Pancreas (tissue), 10 donors: ENCODE data around the gene MYO1E. TPM values are rescaled to one million over a fixed set of nuclear protein-coding genes. Genes with fewer than 3 reads are reported as not detected.
A peak's percentile ranks its signal among the peaks of the same experiment; 100 is the strongest.

ENCODE experiments used
- ATAC-seq, 4 donors: fragments of 200-7000 bp; cut with Tn5 transposase; one replicate each; pipeline versions ENCODE4 v1.8.0 to v1.9.1; 2020; ENCODE audit warnings: mild to moderate bottlenecking in 4 of 4, moderate library complexity in 4 of 4
- DNase-seq, 6 donors: peaks; one replicate each; pipeline ENCODE4 v3.0.0-alpha.2; 2020
- FAIRE-seq: peaks from 2 replicates; lab custom pipeline; 2012; peaks lifted over from hg19 to GRCh38; lab: Jason Lieb, UNC
- H3K27ac ChIP-seq, 4 donors: fragments of 200-600 bp; sonication (generic); 1 replicate in 3 of 4; 2 replicates in 1 of 4; pipeline versions ENCODE4 v1.5.0 to v1.8.0; 2020
- H3K27me3 ChIP-seq, 4 donors: fragments of 200-600 bp; one replicate each; pipeline ENCODE4 v1.8.0; 2021
- H3K36me3 ChIP-seq, 3 donors: fragments of 200-600 bp; sonication (generic) in 1 of 3; one replicate each; pipeline versions ENCODE4 v1.5.0 to v1.8.0; 2020 to 2021
- H3K4me1 ChIP-seq, 3 donors: fragments of 200-600 bp; one replicate each; pipeline ENCODE4 v1.8.0; 2021
- H3K4me3 ChIP-seq, 4 donors: fragments of 200-600 bp; sonication (generic) in 2 of 4; one replicate each; pipeline versions ENCODE4 v1.5.0 to v1.8.0; 2020 to 2021
- H3K9me3 ChIP-seq, 4 donors: fragments of 200-600 bp; one replicate each; pipeline ENCODE4 v1.8.0; 2021
- CTCF ChIP-seq, 4 donors: fragments of 200-600 bp; sonication (generic) in 3 of 4; IDR thresholded peaks; one replicate each; pipeline versions ENCODE4 v1.5.0 to v1.8.0; 2021; ENCODE audit warnings: antibody characterized with exemption in 4 of 4
- WGBS, 2 donors: extraction: QIAGEN DNeasy Blood & Tissue Kit; methylation state at CpG; one replicate each; pipeline ENCODE4 v1.1.7; 2013; 5-methylcytosine and 5-hydroxymethylcytosine counted together
- intact Hi-C, 3 donors: fragments of 100-400 bp; cut with DNase I; formaldehyde crosslinking; loops; one replicate each; pipeline versions ENCODE4 v1.11.1 to v1.14.2; 2022
- polyA plus RNA-seq, 2 donors: library from polyadenylated mRNA; stranded (reverse); fragments of 200-250 nt; gene quantifications; one replicate each; pipeline ENCODE4 v1.2.3, GENCODE V29; 2013
- total RNA-seq, 6 donors: library from RNA; stranded (reverse); fragmentation: NEBNext Ultra II Directional in 4 of 6; extraction: Animal tissue kit (Norgen Biotek cat#: 25700) in 4 of 6; gene quantifications; one replicate each; pipeline versions ENCODE4 v1.2.1 to v1.2.4, GENCODE V29; 2021 to 2023
- donor health status: healthy with polysubstance abuse.
- donor health status: DM: no; HTN: no; CAD: no; lungs with moderate emphysema.
- donor health status: DM: no; HTN: no; CAD: no.
- donor health status: control.
- donor health status: control.
- donor health status: Bipolar disorder and iron deficiency.
- donor health status: DM: yes; HTN: yes; CAD: no.
- donor health status: DM: no; HTN: no; CAD: no.
- donor health status: DM: no; HTN: no; CAD: no.
- donor health status: DM: yes; HTN: yes; CAD: no.

MYO1E gene
- total and polyA plus RNA-seq, 8 donors: 7.8 to 81.1 (median 25.6) TPM

- no peak overlapping the region for H3K4me3 ChIP-seq
- FAIRE-seq (no peak), ATAC-seq (peak in 1 of 4 donors; percentile 53), DNase-seq (no peak)
- 70 to 72% methylated on average over 8 of the region's 8 CpGs for WGBS, 2 donors
- no peaks in the 10 kb centered on the region for H3K9me3 ChIP-seq
- H3K36me3 ChIP-seq: no peaks in the 10 kb centered on the region
- H3K27me3 ChIP-seq: no peaks in the 10 kb centered on the region
- H3K27ac ChIP-seq: peak overlapping the region in 1 of 4 donors; percentile 45
- TF ChIP-seq CTCF (IDR thresholded peaks at IDR 0.05): no peak
- intact Hi-C loops: no loop called here
- peaks cover 0 to 10% (median 0%) of the 10 kb centered on the region in 3 donors for H3K4me1 ChIP-seq
These were observed 116.2 kb downstream of the MYO1E start for GRCh38 chr15:59256482-59256881.

GRCh38 chr15:59255680-59256336 lies 116.9 kb downstream of the MYO1E start:
- FAIRE-seq (peak; percentile 61), ATAC-seq (peak; percentile 61 to 86 (median 83)), DNase-seq (peak in 3 of 6 donors; percentile 16 to 43 (median 29))
- Histone ChIP-seq H3K4me1 (peaks cover 0 to 10% (median 0%) of the 10 kb centered on the region in 3 donors), H3K27me3 (no peaks in the 10 kb centered on the region), H3K36me3 (no peaks in the 10 kb centered on the region), H3K27ac (peak overlapping the region in 3 of 4 donors; percentile 35 to 45 (median 41)), H3K4me3 (no peak overlapping the region), H3K9me3 (no peaks in the 10 kb centered on the region)
- 57% methylated on average over 7 of the region's 7 CpGs for WGBS, 2 donors
- TF ChIP-seq CTCF (IDR thresholded peaks at IDR 0.05): no peak
- intact Hi-C loops: no loop called here

- H3K4me3 ChIP-seq: no peak overlapping the region
- H3K4me1 ChIP-seq: peaks cover 0 to 13% (median 0%) of the 10 kb centered on the region in 3 donors
- 95% methylated on average over 5 of the region's 5 CpGs for WGBS, 2 donors
- no peak overlapping the region for H3K27ac ChIP-seq
- H3K9me3 ChIP-seq: no peaks in the 10 kb centered on the region
- H3K36me3 ChIP-seq: no peaks in the 10 kb centered on the region
- DNase-seq (no peak), ATAC-seq (no peak), FAIRE-seq (no peak)
- no peak for TF ChIP-seq CTCF (IDR thresholded peaks at IDR 0.05)
- intact Hi-C loops: no loop called here
- no peaks in the 10 kb centered on the region for H3K27me3 ChIP-seq
These were observed 120.5 kb downstream of the MYO1E start for GRCh38 chr15:59252137-59252536.

- intact Hi-C loops: no loop called here
- no peak for DNase-seq
- FAIRE-seq: no peak
- TF ChIP-seq CTCF (IDR thresholded peaks at IDR 0.05): no peak
- 74 to 82% methylated on average over 7 of the region's 7 CpGs for WGBS, 2 donors
- H3K36me3 ChIP-seq: no peaks in the 10 kb centered on the region
- no peak overlapping the region for H3K27ac ChIP-seq
- H3K9me3 ChIP-seq: no peaks in the 10 kb centered on the region
- no peak for ATAC-seq
- H3K4me3 ChIP-seq: no peak overlapping the region
- H3K4me1 ChIP-seq: peaks cover 0 to 13% (median 0%) of the 10 kb centered on the region in 3 donors
- no peaks in the 10 kb centered on the region for H3K27me3 ChIP-seq
These were observed 121.4 kb downstream of the MYO1E start for GRCh38 chr15:59251001-59251845.
